HG03095 (cell line): ENCODE measurements around the gene TAF6.

Experiments used
- ATAC-seq: cut with Tn5 transposase; IDR thresholded peaks from one replicate; pipeline ENCODE4 v1.9.1; 2021; ENCODE audit warnings: moderate library complexity; ENCODE audit not compliant: unreplicated experiment

Gene TAF6

DNA sequence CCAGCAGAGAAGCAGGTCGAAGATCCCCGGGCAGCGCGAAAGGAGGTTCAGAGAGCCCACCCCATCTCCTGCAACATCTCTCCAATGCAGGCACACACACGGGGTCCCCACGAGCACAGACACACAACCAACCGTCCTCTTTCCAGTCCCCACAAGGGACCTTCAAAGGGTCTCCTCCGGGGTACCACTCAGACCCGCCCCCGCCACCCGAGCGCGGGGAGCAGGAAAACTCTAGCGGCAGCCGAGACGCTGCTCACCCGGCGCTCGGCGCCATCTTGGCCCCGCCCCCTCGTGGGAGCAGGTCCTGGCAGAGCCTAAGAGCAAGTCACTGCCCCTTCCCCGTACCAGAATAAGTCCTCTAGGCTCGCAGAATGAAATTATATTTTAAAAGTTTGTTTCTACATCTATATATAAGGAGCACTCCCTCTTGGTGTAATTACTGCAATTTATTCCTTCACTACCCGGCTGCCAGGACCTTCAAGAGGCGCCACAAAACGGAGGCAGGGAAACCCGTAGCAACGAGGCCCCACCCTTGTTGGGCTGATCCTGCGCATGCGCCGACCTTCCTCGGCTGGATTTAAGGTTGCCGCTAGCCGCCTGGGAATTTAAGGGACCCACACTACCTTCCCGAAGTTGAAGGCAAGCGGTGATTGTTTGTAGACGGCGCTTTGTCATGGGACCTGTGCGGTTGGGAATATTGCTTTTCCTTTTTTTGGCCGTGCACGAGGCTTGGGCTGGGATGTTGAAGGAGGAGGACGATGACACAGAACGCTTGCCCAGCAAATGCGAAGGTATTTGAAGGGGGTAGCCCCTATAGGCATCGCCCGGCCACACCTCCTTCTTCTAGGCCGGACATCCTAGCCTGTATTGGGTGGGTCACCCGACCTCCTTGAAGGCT is at the start of gene TAF6, which contains the start of gene CNPY4:
Gene TAF6, minus strand, starts transcription at position 287 of the 898 bp plus-strand sequence. CDS start 5,149 bp downstream, outside the sequence.
Gene CNPY4, plus strand, starts transcription at position 563 of the 898 bp plus-strand sequence. Its CDS starts 111 bp downstream, at position 674.
- peak; percentile 63 for ATAC-seq

GRCh38 chr7:100167912-100168323 is 48.8 kb upstream of the TAF6 start:
- no peak for ATAC-seq

- ATAC-seq, result no peak
Measured at GRCh38 chr7:100166970-100167911, 48.1 kb upstream of the TAF6 start.

DNA sequence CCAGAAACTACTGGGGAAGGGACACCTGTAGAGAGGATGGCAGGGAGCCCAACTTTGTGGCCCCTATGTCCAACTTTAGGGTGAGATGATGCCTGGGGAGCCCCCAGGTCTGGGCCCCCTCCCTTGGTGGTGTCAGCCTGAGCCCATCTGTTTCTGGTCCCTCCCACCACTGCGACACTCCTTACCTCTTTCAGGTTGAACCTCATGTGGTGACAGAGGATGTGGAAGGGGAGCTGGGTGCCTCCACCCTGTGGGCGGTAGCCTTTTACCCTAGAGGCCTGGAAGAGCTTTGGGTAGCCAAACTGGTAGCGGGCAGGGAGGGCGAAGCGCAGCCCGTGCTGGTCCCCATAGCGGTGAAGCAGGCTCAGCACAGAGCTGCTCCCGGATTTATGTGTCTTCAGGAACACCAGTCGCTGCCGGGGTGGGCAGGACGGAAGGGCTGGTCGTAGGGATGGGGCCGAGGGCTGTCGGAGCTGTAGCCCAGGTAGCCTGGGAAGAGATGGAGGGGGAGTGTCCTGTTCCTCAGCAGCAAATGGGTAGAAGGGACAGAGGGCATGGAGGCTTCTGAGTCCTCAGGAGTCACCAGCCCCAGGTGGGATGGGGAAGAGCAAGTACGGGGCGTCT is 47.3 kb upstream of the TAF6 start:
- no peak for ATAC-seq

DNA sequence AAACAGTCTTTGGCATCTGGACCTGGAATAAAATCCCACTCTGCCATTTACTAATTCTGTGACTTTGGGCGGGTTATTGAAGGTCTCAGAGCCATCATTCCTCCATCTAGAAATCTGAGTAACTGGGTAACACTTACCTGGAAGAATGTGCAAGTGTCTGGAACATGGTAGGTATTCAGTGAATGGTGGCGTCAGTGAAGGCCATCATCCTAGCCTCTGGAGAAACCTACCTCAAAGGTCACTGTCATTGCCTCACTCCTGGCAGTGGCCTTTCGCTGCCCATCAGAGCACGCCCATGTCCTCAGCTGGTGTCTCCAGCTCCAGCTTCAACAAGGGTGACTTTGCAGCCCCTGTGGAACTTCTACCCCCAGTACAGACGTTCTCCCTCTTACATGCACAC is 44.7 kb upstream of the TAF6 start:
- no peak for ATAC-seq

DNA sequence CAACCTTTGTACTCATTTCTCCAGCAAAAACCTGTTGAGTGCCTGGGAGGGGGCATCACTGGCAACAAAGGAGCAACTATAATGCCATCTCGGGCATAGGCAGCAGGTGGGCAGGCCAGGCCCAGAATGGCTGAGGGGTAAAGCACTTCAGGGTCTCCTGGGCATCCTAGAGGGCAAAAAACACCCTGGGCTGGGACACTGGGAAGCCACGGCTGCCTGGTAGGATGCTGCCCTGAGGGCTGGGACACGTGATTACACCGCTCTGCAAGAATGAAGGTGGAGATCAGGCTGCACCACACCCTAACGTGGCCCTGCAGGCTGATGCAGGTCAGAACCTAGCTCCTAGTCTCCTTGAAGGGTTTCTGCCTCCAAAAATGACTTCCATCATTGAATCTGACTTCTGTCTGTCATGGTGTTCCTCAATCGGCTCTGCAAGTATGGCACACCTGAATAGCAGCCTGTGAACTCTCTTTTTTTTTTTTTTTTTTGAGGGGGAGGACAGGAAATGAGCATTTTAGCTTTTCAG is 43.9 kb upstream of the TAF6 start:
- ATAC-seq, result no peak

DNA sequence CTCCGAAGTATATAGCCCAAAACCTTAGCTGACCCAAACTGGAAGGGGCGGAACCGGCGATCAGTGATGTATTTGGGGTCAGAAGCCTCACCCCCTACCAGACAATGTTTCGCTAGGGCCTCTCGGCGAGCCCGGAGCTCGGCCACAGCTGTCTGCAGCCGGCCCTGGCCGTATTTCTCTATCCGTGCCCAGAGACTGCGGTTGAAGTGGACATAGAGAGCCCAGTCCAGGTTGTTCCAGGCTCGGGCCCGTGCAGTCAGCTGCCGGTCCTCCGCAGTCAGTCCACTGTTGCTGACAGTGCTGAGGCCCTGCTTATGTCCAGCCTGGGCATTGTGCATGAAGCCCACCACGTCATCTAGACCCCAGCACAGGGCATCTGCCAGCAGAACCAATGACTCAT is 40.9 kb upstream of the TAF6 start:
- ATAC-seq, result no peak

GRCh38 chr7:100159099-100159623 is 40.0 kb upstream of the TAF6 start:
- ATAC-seq, result no peak

- peak; percentile 73 for ATAC-seq
Measured at GRCh38 chr7:100158229-100159098, 39.3 kb upstream of the TAF6 start, which contains the start of gene TRAPPC14. TRAPPC14 (minus strand) TSS chr7:100158723; CDS start chr7:100158499, 224 bp downstream.

- ATAC-seq, result no peak
Measured at GRCh38 chr7:100157334-100158228, 38.4 kb upstream of the TAF6 start.

- no peak for ATAC-seq
Measured at GRCh38 chr7:100157069-100157333, 37.8 kb upstream of the TAF6 start.

GRCh38 chr7:100156331-100157068 is 37.3 kb upstream of the TAF6 start:
- ATAC-seq, result no peak

- no peak for ATAC-seq
Measured at GRCh38 chr7:100155553-100156317, 36.6 kb upstream of the TAF6 start.

DNA sequence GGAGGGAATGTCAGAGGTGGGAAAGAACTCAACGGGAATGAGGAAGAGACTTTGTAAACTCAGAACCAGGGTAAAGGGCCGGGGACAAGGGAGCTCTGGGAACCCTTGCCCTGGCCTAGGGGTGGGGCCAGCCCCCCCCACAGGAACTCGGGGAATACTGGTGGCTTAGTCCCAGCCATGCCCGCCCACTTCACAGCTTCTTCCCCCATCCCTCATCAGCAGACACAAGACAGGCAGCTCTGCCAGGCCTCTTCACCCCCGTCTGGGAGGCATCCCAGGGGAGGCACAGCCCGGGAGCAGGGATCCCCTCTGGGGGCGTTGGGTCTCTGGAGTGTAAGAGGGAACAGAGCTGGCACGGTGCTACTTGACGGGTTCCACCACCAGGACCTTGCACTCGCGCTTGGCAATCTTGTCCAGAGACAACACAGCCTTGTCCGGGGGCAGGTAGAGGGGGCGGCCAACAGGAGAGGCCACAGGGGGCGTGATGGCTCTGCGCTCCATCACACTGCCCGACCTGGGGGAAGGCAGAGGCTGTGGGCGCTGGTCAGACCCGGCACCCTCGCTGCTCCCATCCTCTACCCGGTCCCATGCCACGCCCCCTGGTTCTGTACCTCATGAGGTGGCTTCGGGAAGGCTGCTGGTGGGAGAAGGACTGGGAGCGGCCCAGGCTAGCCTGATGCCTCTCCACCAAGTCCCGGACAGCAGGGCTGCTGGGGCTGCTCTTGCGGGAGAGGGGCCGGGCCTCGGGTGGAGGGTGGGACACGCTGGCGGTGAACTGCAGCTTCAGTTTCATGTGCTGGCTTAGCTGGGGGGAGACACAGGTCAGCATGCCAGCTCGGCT is 35.7 kb upstream of the TAF6 start:
- no peak for ATAC-seq

DNA sequence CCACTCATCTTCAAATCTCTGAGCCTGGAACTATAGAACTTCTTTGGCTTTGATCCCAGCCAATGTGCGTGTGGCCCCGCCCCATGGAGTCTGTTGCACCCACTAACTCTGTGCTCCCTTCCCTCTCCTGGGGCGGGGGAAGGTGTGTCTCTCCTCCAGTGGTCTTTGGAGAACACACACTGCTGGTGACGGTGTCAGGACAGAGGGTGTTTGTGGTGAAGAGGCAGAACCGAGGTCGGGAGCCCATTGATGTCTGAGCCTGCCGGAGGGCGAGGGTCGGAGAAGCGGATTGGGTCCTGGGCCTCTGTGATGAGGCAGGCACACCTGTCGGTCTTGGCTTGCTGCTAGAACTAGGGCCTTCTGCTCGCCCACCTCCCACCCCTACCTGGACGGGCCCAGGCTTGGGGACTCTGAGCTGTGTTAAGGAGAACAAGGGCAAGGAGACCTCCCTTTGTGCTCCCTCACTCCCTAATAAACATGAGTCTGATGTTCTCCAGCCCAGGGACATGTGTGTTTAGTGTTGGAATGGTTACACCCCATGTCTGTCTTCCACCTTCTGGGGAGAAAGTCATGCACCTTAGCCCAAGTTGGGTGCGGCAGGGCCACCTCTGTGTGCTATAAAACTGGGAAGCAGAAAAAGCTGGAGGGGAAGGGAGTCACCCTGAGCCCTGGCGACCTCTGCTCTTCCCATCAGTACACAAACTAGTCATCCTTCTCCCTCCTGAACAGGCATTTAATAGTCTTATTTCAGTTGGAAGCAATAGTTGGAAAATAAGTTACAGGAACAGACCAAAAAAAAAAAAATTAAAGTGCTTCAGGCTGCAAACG is 34.8 kb upstream of the TAF6 start:
- ATAC-seq, result no peak
